GM21619 (cell line): Measurements from ENCODE around the gene EIF2B2.
"Not testable (repeated sequence)": the region's sequence is repeated elsewhere in the genome, so short reads cannot be mapped to it uniquely, and the experiment has no call there.

Experiments used
- ATAC-seq: cut with Tn5 transposase; IDR thresholded peaks from one replicate; pipeline ENCODE4 v1.9.1; 2021; ENCODE audit not compliant: unreplicated experiment

EIF2B2 gene

DNA sequence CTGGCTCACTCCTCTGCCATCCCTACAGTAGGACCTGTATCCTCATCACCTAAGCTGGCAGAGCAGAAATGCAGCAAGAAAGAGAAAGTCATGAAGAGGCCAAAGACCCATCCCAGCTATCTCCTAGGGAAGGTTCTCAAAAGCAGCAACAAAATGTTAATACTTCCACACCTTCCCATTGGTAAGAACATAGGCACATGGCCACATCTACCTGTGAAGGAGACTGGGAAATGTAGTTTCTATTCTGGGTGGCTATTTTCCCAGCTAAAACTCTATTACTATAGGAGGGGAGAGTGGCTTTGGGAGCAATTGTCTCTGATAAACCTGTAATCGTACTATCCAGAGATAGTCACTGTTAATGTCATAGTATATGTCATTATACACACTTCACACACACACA, 13.7 kb upstream of the EIF2B2 start:
- ATAC-seq = no peak

DNA sequence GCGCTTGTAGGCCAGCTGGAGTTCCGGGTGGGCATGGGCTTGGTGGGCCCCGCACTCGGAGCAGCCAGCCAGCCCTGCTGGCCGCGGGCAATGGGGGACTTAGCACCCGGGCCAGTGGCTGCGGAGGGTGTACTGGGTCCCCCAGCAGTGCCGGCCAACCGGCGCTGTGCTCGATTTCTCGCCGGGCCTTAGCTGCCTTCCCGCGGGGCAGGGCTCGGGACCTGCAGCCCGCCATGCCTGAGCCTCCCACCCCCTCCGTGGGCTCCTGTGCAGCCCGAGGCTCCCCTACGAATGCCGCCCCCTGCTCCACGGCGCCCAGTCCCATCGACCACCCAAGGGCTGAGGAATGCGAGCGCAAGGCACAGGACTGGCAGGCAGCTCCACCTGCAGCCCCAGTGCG, 8.5 kb upstream of the EIF2B2 start:
- ATAC-seq = not testable (repeated sequence)

DNA sequence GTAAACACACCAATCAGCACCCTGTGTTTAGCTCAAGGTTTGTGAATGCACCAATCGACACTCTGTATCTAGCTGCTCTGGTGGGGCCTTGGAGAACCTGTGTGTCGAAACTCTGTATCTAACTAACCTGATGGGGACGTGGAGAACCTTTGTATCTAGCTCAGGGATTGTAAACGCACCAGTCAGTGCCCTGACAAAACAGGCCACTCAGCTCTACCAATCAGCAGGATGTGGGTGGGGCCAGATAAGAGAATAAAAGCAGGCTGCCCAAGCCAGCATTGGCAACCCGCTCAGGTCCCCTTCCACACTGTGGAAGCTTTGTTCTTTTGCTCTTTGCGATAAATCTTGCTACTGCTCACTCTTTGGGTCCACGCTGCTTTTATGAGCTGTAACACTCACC, 6.9 kb upstream of the EIF2B2 start:
- ATAC-seq = not testable (repeated sequence)

DNA sequence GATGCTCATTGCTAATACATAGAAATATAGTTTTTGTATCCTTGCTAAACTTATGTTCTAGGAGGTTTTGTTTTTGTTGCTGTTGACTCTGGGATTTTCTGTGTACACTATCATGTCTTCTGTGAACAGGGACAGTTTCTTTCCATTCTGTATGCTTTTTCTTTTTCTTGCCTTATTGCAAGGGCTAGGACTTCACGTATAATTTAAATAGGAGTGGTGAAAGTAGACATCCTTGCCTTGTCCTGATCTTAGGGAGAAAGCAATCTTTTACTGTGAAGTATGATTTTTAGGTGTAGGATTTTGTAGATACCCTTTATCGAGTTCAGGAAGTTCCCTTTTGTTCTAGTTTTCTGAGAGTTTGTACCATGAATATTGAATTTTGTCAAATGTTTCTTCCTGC, 1.5 kb upstream of the EIF2B2 start:
- ATAC-seq = no peak

DNA sequence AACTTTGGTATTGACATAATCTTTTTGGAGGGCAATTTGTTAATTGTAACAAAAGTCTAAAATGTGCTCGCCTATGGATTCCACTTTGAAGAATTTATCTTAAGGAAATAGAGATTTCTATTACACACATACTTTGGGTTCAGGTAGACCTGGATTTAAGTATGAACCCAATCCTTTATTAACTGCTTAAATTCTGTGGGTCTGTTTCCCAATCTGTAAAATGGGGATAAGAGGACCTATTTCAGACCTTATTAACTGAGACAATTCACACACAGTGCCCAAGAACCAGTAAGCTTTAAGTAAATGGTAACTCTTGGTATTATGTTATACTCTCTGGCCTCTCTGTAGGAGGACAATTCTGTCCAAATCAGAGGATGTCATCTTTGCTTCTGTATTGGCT, 822 bp upstream of the EIF2B2 start:
- peak; percentile 1 for ATAC-seq

DNA sequence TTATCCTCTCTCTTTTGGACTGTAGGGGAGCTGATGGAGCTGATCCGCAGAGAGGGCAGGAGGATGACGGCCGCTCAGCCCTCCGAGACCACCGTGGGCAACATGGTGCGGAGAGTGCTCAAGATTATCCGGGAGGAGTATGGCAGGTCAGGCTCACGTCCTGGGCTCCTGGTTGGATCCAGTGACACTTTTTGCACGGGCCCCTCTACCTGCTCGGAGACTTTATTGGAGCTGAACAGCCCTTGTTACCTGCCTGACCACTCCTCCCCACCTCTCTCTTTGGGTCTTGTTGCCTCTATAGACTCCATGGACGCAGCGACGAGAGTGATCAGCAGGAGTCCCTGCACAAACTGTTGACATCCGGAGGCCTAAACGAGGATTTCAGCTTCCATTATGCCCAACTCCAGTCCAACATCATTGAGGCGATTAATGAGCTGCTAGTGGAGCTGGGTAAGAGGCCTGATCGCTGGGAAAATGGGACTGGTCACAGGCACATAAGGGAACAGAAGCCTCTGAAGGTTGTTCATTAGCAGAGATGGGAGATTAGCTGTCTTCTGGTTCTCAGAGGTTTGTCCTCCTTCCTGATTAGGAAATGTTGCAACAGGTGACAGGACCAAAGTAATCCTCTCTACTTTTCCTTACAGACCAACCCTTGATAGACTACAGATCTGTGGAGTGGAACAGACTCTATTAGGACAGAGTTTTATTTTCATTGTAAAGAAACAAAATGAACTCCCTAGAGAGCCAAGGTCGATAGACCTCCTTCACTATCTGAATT, 718 bp downstream of the EIF2B2 start:
- no peak for ATAC-seq

DNA sequence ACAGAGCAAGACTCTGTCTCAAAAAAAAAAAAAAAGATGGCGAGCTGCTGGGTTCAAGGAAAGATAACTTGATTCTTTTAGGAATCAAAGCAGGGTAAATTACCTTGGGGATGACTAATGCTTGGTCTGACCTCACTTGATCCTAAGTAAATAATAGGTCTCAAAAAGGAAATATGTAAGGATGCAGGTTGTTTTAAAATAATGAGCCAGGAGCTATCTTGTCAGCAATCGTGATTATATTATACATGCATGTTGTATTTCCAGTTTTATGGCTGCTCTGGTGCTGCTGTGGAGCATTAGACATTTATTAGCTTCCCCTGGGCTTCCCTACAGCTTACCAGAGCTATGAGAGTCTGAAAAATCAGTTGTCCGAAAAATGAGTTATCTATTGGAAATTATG, 2.6 kb downstream of the EIF2B2 start:
- ATAC-seq = no peak

DNA sequence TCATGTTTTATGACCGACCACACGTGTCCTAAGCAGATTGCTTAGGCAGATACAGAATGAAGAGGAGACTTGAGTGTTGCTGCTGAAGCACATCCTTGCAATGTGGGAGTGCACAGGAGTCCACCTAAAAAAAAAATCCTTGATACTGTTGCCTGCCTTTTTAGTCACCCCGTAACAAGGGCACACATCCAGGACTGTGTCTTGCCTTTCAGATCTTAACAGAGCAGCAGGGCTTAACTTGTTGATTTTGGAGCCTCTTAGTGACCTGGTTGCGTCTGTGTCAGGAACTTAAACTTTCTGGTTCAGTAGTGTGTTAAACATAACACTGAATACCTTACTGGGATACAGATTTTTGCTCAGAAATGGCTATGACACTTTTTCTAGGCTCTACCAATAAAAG, 6.5 kb downstream of the EIF2B2 start:
- ATAC-seq = no peak

DNA sequence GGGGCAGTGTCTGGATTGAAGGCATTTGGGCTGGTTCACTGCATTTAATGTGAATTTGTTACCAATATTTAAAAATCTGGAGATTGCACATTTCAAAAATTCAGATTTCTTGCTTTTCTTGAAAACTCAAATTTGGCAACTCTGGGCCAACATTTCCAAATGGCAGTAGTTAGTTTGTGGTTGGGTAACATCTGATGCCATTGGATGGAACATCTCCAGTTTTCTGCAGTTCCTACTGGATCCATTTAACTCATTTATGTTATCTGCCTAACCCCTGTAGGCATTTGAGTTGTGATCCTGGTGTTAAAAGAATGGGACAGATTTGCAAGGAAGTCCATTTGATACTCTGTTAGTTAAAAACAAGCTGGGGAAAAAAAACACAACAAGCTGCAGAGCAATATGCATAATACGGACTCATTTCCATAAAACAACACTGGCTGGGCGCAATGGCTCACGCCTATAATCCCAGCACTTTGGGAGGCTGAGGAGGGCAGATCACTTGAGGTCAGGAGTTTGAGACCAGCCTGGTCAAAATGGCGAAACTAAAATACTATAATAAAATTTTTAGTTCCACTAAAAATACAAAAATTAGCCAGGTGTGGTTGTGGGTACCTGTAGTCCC, 7.9 kb downstream of the EIF2B2 start:
- no peak for ATAC-seq

DNA sequence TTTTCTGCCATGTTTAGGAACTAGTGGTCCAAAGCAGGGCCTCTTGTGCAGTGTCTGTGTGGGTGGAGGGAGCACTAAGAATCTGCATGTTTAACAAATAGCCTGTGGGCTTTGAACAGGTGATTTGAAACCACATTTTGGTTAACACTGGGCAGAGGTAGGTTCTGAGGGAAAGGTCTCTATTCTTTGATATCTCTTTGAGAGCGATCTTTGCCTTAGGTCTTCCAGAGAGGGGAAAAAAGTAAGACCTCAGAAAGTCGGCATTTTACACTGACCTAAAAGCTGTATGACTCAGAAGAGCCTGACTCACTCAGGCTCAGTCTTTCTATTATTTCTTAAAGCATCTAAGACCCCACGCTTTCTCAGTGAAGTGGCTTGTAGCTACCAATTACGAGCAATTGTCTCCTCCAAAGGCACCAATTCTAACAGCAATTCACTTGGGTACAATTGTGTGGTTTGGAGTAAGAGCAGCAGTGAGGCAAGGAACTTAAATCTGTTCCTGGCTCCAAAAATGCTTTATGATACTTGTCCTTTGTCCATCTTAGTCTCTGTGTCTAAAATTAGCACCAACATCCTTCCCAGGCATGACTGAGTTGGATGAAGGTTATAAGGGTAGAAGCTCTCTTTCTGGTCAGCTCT, 8.8 kb downstream of the EIF2B2 start:
- ATAC-seq = no peak

DNA sequence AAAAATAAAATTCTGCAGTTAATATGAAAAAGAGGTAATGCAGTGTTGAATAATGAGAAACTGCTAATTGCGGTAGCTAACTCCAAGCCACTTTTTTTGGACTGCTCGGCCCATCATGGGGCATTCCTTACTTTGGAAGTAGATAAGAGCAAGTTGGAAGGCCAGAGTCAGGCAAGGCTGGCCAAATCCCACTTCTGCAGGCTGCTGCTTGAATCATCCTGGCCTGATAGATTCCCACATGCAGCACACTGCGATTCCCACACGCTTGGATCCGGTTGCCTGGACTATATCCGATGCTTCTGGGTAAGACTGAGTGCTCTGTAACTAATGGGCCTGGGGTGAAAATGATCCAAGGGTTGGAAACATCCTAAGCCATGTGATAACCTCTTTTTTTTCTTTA, 10.6 kb downstream of the EIF2B2 start:
- no peak for ATAC-seq

DNA sequence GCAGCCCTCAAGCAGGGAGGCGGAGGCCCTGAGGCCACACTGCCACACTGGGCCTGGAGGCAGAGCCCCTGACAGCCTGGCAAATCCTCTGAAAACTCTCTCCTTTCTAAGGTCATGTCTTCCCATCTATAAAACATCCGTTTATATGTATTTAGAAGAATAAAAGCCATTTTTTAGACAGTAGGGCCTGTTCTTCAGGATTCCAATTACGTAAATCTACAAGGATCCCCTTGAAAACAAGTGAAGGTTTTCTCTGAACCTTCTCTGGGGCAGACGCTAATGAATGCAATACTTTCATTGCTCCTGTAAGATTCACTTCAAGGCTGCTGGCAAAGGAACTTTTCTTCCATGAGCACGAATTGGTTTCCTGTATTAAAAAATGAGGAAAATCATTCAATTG, 12.8 kb downstream of the EIF2B2 start:
- ATAC-seq = no peak

DNA sequence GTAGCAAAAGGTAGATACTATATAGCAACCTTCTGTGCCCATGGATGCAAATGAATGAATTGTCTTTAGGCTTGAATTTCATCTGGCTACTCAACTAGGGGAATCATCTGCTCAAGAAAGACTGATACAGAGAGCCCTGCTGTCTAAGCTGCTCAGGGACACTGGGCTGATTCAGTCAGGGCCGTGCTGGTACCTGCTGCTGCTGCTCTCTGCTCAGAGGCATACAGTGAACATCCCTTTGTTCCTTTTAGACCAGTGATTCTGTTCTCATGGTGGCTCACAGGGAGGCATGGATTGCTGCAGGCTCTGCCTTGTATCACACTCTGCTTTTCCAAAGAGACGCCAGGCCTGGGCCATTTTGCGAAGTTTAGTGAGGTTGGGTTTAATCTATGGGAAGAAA, 14.1 kb downstream of the EIF2B2 start:
- ATAC-seq = no peak

DNA sequence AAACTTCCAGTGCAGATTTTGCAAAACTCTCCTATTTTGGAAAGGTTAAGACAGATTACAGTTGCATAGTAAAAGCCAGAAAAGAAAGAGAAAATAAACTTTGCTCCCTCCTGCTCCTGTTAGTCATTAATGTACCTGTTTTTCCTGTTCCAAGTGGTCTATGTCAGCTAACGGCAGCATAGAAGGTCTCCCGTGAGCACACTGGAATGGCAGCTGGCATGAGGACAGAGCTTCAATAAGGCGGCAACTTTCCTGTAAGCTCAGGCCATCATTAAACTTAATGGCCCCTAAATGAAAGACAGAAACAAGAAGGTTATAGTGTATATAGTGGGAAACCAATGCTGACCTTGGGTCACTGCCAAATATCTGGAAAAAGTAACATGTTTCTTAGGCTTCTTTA, 16.0 kb downstream of the EIF2B2 start:
- no peak for ATAC-seq

DNA sequence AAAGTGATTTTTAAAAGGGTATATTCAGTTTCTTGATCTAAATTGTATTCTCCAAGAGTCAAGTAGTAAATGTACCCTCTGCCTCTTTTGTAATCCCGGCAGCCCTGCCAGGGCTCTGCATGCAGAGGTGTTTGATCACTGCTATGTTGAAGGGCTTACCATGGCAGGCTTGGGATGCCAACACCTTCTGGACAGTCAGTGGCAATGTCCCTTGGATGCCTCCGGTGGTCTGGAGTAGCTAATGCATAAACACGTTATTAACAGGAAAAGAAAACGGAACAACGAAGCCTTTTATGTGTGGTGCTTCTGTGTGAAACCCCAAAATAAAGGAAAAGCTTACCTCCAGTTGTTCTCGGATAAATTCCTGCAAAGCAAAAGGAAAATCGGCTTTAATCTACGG, 19.9 kb downstream of the EIF2B2 start:
- ATAC-seq = no peak

DNA sequence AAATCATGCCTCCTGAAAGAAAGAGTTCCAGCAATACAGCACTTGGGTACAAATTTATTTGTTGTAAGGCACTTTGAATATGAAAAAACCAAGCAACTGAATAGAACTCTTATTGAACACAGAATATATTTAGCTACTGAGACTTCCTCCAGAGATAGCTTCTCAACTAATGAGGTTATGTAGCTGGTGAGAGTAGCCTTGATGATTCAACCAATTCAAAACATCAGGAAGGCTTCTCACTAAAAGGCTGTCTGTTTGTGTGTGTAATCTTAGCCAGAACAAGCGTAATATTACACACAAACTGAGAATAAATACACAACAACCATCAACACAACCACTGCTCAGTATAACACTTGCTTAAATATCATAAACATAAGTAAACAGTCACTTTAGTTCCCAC, 20.4 kb downstream of the EIF2B2 start:
- no peak for ATAC-seq

DNA sequence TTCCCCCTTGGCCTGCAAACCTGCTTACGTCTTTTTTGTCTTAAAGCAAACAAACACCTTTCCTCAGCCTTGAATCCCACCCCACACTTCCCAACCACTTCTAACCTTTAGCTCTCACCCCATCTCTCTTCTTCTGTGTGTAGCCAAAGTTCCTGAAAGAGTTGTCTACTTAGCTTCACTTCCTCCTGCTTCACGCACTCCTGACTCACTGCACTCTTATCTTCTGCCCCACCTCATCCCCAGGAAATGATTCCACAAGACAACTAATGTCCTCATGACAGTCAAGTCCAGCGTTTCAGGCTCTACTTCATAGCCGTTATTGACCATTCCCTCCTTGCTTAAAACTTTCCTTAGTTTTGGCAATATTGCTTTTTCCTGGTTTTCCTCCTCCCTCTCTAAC, 22.4 kb downstream of the EIF2B2 start:
- no peak for ATAC-seq

DNA sequence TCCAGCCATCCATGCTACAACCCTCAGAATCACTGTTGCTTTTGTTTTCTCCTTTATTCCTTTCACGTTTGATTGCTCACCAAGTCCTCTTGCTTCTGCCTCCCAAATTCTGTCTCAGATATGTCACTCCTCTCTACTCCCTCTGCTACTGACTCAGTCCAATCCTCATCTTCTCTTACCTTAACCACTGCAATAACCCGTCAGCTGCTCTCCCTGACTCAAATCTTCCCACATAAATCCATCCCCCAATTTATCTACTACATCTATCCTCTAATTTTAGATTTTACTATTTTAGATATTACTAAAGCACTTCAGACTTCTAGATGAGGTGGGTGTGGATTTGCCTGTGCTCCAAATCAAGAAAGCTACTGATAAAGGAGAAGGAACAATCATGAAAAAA, 23.2 kb downstream of the EIF2B2 start:
- ATAC-seq = no peak

DNA sequence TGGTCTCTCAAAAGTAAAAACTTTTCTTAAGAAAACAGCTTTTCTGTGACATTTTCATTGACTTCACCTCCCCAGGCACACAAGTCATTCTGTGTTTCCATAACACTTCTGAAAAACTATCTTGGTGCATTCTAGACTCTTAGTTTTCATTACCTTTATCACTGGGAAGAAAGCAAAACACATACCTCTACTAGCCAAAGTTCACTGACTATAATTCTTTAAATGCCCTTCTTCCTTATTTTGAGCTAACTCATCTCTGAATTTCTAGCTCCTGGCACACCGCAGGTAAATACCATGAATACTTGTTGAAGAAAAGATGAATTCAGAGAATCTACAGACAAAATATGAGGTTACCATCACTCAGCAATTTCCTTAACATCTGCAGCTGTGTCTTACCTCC, 27.4 kb downstream of the EIF2B2 start:
- no peak for ATAC-seq

DNA sequence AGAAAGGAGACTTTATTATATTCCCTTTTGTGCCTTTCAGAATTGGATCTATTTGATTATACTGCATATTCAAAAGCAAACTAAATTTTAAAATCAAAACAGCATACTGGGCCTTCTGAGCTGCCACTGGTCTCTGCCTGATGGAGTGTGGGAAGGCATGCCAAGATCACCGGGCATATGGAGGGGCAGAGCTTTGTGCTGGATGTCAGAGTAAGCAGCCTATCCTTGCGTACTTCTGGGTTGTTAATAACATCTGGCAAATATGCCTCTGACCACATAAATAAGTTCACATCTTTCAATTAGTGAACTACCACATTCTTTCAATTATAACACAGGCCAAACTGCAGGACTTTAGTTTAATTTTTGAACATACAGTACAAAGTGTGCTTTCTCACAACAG, 30.2 kb downstream of the EIF2B2 start:
- no peak for ATAC-seq

DNA sequence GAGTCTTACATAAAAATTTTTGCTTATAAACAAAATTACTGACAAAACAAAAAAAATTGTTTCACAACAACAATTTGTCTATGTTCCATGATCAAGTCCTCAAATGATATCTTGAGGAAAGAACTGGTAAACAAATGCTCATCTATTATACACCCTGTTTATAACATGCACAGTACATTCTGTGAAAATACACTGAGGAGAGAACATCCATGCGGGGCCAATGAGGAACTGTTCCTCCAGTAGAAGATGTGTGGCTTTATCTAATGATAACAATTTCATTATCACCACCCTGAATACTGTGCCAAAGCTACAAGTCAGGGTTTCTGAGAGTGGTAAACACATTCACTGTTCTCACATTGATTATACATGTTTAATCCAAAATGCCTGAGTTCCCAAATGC, 37.8 kb downstream of the EIF2B2 start:
- ATAC-seq = no peak

DNA sequence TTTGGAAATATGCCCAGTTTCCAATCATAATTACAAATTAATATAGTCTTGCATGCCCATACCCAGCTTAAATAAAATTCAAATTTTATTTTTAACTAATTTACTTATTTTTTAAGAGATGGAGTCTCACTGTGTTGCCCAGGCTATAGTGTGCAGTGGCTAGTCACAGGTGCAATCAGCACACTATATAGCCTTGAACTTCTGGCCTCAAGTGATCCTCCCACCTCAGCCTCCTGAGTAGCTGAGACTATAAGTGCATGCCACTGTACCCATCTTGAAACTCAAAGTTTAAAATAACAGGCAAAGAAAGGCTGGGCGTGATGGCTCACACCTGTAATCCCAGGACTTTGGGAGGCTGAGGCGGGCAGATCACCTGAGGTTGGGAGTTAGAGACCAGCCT, 38.2 kb downstream of the EIF2B2 start:
- ATAC-seq = no peak

DNA sequence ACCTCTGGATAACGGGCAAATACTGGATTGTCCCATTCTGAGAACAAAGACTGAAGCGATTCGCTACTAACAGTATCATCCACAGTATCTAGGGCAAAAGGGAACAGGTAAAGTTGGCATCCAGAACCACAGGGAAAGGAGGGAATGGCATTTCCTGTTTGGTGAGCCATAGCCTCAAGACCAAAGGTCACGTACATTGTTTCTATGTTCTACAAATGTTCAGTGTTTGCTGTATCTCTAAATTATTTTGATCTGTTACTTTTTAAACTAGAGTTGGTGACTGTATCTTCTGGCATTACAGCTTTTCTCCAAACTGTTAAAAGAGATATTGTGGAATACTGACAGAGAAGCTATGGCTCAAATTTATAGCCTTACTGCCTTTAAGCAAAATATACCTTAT, 38.9 kb downstream of the EIF2B2 start:
- no peak for ATAC-seq
